PC-3 (cell line): ENCODE measurements around the gene SMIM28.

Experiments used
- EZH2 ChIP-seq: fragments of 300-600 bp; sonication (generic); IDR thresholded peaks from one replicate; pipeline ENCODE4 v1.6.1; 2017; ENCODE audit warnings: antibody characterized with exemption, mild to moderate bottlenecking, low read length; ENCODE audit not compliant: unreplicated experiment
- EZH2phosphoT487 ChIP-seq: fragments of 300-600 bp; sonication (generic); IDR thresholded peaks from 2 replicates; pipeline ENCODE4 v1.6.1; 2018; ENCODE audit warnings: mild to moderate bottlenecking, antibody characterized with exemption, low read length, borderline replicate concordance
- TF ChIP-seq, protein P1 (sequence below): fragments of 300-600 bp; sonication (generic); conservative IDR thresholded peaks from 2 replicates; pipeline ENCODE4 v1.5.1; 2017; ENCODE audit warnings: antibody characterized with exemption, low read depth, mild to moderate bottlenecking, low read length

DNA sequence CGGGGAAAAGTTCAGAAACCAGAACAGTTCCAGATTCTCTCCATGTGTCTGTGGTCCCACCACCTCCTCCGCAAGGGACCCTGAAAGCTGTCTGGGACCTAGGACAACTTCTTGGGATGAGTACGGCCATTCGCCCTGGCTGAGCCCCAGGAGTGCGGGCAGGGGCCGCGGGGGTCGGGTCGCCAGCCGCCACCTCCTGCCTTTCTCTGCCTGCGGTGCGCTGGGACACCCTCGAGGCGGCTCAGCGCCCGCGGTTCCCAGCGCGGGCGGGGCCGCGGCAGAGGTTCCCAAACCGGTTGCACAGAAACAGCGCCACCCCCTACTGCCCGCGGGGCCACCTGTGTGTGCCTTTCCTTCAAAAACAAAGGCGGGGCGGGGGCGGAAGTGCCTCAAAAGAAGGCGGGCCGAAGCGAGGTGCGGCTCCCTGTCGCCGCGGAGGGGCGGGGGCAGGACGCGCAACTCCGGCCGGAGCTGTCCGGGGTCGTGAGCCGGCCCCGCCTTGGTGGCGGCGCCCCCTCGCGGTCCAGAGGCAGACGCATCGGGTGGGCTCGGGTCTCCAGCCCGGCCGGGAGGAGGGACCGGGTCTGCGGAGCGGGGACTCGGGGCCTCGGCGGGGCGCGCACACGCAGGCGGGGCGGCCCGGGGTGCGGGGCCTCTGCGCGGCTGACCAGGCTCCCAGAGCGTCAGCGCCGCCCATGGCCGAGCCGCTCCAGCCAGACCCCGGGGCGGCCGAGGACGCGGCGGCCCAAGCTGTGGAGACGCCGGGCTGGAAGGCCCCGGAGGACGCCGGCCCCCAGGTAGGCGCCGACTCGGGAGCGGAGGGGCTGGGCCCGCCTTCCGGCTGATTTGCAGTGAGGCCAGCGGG is 26.3 kb downstream of the SMIM28 start, which contains the start of gene HEBP2:
- TF ChIP-seq, protein P1, sequence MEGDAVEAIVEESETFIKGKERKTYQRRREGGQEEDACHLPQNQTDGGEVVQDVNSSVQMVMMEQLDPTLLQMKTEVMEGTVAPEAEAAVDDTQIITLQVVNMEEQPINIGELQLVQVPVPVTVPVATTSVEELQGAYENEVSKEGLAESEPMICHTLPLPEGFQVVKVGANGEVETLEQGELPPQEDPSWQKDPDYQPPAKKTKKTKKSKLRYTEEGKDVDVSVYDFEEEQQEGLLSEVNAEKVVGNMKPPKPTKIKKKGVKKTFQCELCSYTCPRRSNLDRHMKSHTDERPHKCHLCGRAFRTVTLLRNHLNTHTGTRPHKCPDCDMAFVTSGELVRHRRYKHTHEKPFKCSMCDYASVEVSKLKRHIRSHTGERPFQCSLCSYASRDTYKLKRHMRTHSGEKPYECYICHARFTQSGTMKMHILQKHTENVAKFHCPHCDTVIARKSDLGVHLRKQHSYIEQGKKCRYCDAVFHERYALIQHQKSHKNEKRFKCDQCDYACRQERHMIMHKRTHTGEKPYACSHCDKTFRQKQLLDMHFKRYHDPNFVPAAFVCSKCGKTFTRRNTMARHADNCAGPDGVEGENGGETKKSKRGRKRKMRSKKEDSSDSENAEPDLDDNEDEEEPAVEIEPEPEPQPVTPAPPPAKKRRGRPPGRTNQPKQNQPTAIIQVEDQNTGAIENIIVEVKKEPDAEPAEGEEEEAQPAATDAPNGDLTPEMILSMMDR: peak; percentile 47; the same call in 1 of the 2 replicates
- no peak for TF ChIP-seq EZH2
- no peak for TF ChIP-seq EZH2phosphoT487
